ENCODE measurements around the gene GJA1. TPM values are rescaled to one million over a fixed set of nuclear protein-coding genes. Genes with fewer than 3 reads are reported as not detected.
A peak's percentile ranks its signal among the peaks of the same experiment; 100 is the strongest.
"Not testable (repeated sequence)": the region's sequence is repeated elsewhere in the genome, so short reads cannot be mapped to it uniquely, and the experiment has no call there.

Gene GJA1
- total RNA-seq, 4 donors from 2014 or later = 134 to 468 (median 297) TPM

GRCh38 chr6:121443971-121444541 is 8.6 kb downstream of the GJA1 start:
- Histone ChIP-seq H3K36me3 (peaks cover 0 to 34% of the 10 kb centered on the region in 2 donors), H3K4me1 (peaks cover 5 to 86% (median 17%) of the 10 kb centered on the region in 3 donors), H3K9me3 (no peaks in the 10 kb centered on the region), H3K27ac (peak overlapping the region in 3 of 4 donors; percentile 48 to 62 (median 52)), H3K4me3 (peak overlapping the region in 1 of 2 donors; percentile 13), H3K27me3 (no peaks in the 10 kb centered on the region)
- no peak for ATAC-seq
- TF ChIP-seq EP300 (IDR thresholded peaks at IDR 0.05) = no peak
- no peak for TF ChIP-seq POLR2AphosphoS5 (IDR thresholded peaks at IDR 0.05)
- TF ChIP-seq CTCF (IDR thresholded peaks at IDR 0.05) = peak in 1 of 4 experiments; percentile 11
- no peak for TF ChIP-seq POLR2A (IDR thresholded peaks at IDR 0.05)
- WGBS, 2 donors (ENCODE audit: low coverage in 1 of 2) = 47 to 51% methylated on average over 2 to 3 of the region's 3 CpGs

- Histone ChIP-seq H3K4me1 (peaks cover 5 to 72% (median 14%) of the 10 kb centered on the region in 3 donors), H3K36me3 (peaks cover 0 to 53% of the 10 kb centered on the region in 2 donors)
- not testable (repeated sequence) for H3K27me3 ChIP-seq, ATAC-seq, H3K9me3 ChIP-seq, H3K4me3 ChIP-seq, H3K27ac ChIP-seq
- 96% methylated on average over 4 to 7 of the region's 7 CpGs for WGBS, 2 donors (ENCODE audit: low coverage in 1 of 2)
Measured at GRCh38 chr6:121446705-121447104, 11.3 kb downstream of the GJA1 start.

- H3K27me3 ChIP-seq, H3K27ac ChIP-seq, H3K9me3 ChIP-seq, H3K4me3 ChIP-seq, ATAC-seq: not testable (repeated sequence)
- Histone ChIP-seq H3K4me1 (peaks cover 5 to 62% (median 11%) of the 10 kb centered on the region in 3 donors), H3K36me3 (peaks cover 0 to 53% of the 10 kb centered on the region in 2 donors)
- WGBS, 2 donors (ENCODE audit: low coverage in 1 of 2) = 100% methylated on average over 1 to 2 of the region's 7 CpGs
Measured at GRCh38 chr6:121447746-121448145, 12.3 kb downstream of the GJA1 start.

- H3K27me3 ChIP-seq = not testable (repeated sequence)
- 71 to 78% methylated on average over 2 of the region's 2 CpGs for WGBS, 2 donors (ENCODE audit: low coverage in 1 of 2)
Measured at GRCh38 chr6:121448528-121448927, 13.1 kb downstream of the GJA1 start.

GRCh38 chr6:121449331-121449730 is 13.9 kb downstream of the GJA1 start:
- Histone ChIP-seq H3K27me3 (no peaks in the 10 kb centered on the region), H3K36me3 (peaks cover 0 to 53% of the 10 kb centered on the region in 2 donors), H3K4me3 (no peak overlapping the region), H3K9me3 (no peaks in the 10 kb centered on the region), H3K27ac (no peak overlapping the region), H3K4me1 (peaks cover 0 to 46% (median 4%) of the 10 kb centered on the region in 3 donors)
- 60 to 92% methylated on average over 1 of the region's 1 CpG for WGBS, 2 donors (ENCODE audit: low coverage in 1 of 2)
- no peak for ATAC-seq
- TF ChIP-seq POLR2A (IDR thresholded peaks at IDR 0.05) (no peak), EP300 (IDR thresholded peaks at IDR 0.05) (no peak), POLR2AphosphoS5 (IDR thresholded peaks at IDR 0.05) (no peak), CTCF (IDR thresholded peaks at IDR 0.05) (no peak)

More at GRCh38 chr6:121448528-121448927, 13.1 kb downstream of the GJA1 start:
- H3K4me3 ChIP-seq, H3K9me3 ChIP-seq, ATAC-seq, H3K27ac ChIP-seq: not testable (repeated sequence)
- peaks cover 0 to 53% of the 10 kb centered on the region in 2 donors for H3K36me3 ChIP-seq
- peaks cover 4 to 55% (median 11%) of the 10 kb centered on the region in 3 donors for H3K4me1 ChIP-seq

- 85 to 97% methylated on average over 9 to 11 of the region's 11 CpGs for WGBS, 2 donors (ENCODE audit: low coverage in 1 of 2)
Measured at GRCh38 chr6:121450242-121450641, 14.8 kb downstream of the GJA1 start.

More at GRCh38 chr6:121450242-121450641, 14.8 kb downstream of the GJA1 start:
- peaks cover 0 to 37% (median 0%) of the 10 kb centered on the region in 3 donors for H3K4me1 ChIP-seq
- no peaks in the 10 kb centered on the region for H3K9me3 ChIP-seq
- H3K4me3 ChIP-seq = no peak overlapping the region
- TF ChIP-seq EP300 (IDR thresholded peaks at IDR 0.05) = no peak
- TF ChIP-seq CTCF (IDR thresholded peaks at IDR 0.05) = no peak
- TF ChIP-seq POLR2A (IDR thresholded peaks at IDR 0.05) = no peak
- no peak for TF ChIP-seq POLR2AphosphoS5 (IDR thresholded peaks at IDR 0.05)
- no peak overlapping the region for H3K27ac ChIP-seq
- peaks cover 0 to 53% of the 10 kb centered on the region in 2 donors for H3K36me3 ChIP-seq
- no peak for ATAC-seq
- no peaks in the 10 kb centered on the region for H3K27me3 ChIP-seq
